Measurements from ENCODE around the gene OCA2.

OCA2 gene

GRCh38 chr15:27828746-27829145 is 270.4 kb downstream of the OCA2 start:
- TF ChIP-seq CTCF (conservative IDR thresholded peaks at IDR 0.05; ENCODE audit: low read depth), result no peak
- DNase-seq (ENCODE audit: low spot score), result no peak
- CTCF ChIA-PET, result no interaction called here
- POLR2A ChIA-PET (ENCODE audit: low non-redundant PET), result no interaction called here
- H3K27ac ChIP-seq, result no peak overlapping the region

- POLR2A ChIA-PET (ENCODE audit: low non-redundant PET), result no interaction called here
Observed at GRCh38 chr15:27826902-27827714, 272.0 kb downstream of the OCA2 start.

GRCh38 chr15:27826411-27826810 is 272.7 kb downstream of the OCA2 start:
- no peak for DNase-seq (ENCODE audit: low spot score)
- no peak for TF ChIP-seq CTCF (conservative IDR thresholded peaks at IDR 0.05; ENCODE audit: low read depth)
- ChIA-PET POLR2A (ENCODE audit: low non-redundant PET) (no interaction called here), CTCF (no interaction called here)
- H3K27ac ChIP-seq, result no peak overlapping the region

More at GRCh38 chr15:27826902-27827714, 272.0 kb downstream of the OCA2 start:
- no peak for TF ChIP-seq CTCF (conservative IDR thresholded peaks at IDR 0.05; ENCODE audit: low read depth)
- H3K27ac ChIP-seq, result no peak overlapping the region
- CTCF ChIA-PET, result no interaction called here
- DNase-seq (ENCODE audit: low spot score), result no peak

- POLR2A ChIA-PET (ENCODE audit: low non-redundant PET), result no interaction called here
- DNase-seq (ENCODE audit: low spot score), result no peak
- CTCF ChIA-PET, result no interaction called here
- no peak overlapping the region for H3K27ac ChIP-seq
- no peak for TF ChIP-seq CTCF (conservative IDR thresholded peaks at IDR 0.05; ENCODE audit: low read depth)
Observed at GRCh38 chr15:27824841-27825422, 274.2 kb downstream of the OCA2 start.

- no peak for DNase-seq (ENCODE audit: low spot score)
- ChIA-PET CTCF (no interaction called here), POLR2A (ENCODE audit: low non-redundant PET) (no interaction called here)
- H3K27ac ChIP-seq, result no peak overlapping the region
- TF ChIP-seq CTCF (conservative IDR thresholded peaks at IDR 0.05; ENCODE audit: low read depth), result no peak
Observed at GRCh38 chr15:27821273-27821672, 277.8 kb downstream of the OCA2 start.

GRCh38 chr15:27820722-27821121 is 278.4 kb downstream of the OCA2 start:
- H3K27ac ChIP-seq, result no peak overlapping the region
- TF ChIP-seq CTCF (conservative IDR thresholded peaks at IDR 0.05; ENCODE audit: low read depth), result no peak
- DNase-seq (ENCODE audit: low spot score), result no peak
- CTCF ChIA-PET, result no interaction called here
- POLR2A ChIA-PET (ENCODE audit: low non-redundant PET), result no interaction called here

Measured in RWPE1 (cell line).